Measurements from ENCODE around the gene ANO8. TPM values are rescaled to one million over a fixed set of nuclear protein-coding genes. Genes with fewer than 3 reads are reported as not detected.

The ANO8 gene
- total RNA-seq, 4 donors from 2014 or later, result 6.2 to 24.5 (median 9.9) TPM

DNA sequence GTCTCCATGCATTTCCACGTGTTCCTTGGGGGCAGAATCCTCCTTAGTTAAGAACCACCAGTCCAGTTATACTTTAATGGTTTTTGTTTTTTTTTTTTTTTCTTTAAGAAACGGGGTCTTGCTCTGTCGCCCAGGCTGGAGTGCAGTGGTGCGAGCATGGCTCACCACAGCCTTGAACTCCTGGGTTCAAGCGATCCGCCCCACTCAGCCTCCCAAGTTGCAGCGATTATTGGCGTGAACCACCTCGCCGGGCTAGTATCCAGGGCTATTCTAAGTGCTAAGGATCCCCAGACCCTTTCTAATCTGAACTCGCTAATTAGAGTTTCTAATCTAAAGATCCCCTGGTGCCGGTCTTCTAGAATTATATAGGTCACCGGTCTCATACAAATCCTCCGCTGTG is 41.0 kb downstream of the ANO8 start:
- intact Hi-C loops (cut with DNase I; ENCODE audit: low total_unique reads), result no loop called here
- Histone ChIP-seq H3K4me3 (no peak overlapping the region), H3K4me1 (peaks cover 0 to 11% of the 10 kb centered on the region in 2 donors), H3K9me3 (no peaks in the 10 kb centered on the region), H3K36me3 (no peaks in the 10 kb centered on the region), H3K27ac (no peak overlapping the region), H3K27me3 (no peaks in the 10 kb centered on the region)
- no peak for TF ChIP-seq POLR2A (IDR thresholded peaks at IDR 0.05)
- in situ Hi-C loops (cut with MboI; ENCODE audit: low sequenced_read_pairs in 4 of 4), result loop anchor here in 1 of 4 donors (25.0 kb wide), 1 partner anchor 531 kb away; no protein-coding TSS in a partner anchor
- DNase-seq, result no peak
- no peak for ATAC-seq

DNA sequence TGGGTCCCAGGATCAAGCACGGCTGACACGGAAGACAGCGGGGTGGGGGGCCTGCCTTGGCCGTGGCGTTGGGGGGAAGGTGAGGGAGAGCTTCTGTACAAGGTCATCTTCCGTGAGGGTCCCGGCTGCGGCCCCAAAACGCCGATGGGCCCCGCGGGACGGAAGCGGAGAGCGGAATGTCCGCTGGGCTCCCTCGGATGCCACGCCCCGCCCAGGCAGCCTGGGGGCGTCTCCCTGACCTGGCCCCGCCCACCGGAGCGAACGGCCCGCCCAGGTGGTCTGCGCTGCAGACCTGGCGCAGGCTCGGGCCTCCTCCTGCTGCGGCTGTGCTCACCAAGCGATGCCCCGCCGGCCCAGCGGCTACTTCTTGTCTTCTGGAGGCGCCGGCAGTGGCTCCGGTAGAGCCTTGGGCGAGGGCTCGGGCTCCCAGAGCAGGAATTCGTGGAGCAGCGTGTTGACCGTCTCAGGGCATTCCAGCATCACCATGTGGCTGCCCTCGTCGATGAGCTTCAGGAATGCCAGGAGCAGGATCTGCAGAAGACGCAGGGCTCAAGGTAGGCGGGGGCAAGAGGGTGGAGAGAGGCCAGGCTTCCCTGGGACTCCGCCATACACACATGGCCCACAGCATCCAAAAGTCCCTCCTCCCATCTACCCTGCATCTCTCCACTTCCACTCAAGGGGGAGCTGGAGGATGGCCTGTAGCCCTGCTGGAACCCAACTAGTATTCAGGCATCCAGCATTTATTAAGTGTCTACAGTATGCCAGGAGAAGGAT is 42.2 kb downstream of the ANO8 start:
- TF ChIP-seq POLR2A (IDR thresholded peaks at IDR 0.05), result no peak
- TF ChIP-seq, protein P1, sequence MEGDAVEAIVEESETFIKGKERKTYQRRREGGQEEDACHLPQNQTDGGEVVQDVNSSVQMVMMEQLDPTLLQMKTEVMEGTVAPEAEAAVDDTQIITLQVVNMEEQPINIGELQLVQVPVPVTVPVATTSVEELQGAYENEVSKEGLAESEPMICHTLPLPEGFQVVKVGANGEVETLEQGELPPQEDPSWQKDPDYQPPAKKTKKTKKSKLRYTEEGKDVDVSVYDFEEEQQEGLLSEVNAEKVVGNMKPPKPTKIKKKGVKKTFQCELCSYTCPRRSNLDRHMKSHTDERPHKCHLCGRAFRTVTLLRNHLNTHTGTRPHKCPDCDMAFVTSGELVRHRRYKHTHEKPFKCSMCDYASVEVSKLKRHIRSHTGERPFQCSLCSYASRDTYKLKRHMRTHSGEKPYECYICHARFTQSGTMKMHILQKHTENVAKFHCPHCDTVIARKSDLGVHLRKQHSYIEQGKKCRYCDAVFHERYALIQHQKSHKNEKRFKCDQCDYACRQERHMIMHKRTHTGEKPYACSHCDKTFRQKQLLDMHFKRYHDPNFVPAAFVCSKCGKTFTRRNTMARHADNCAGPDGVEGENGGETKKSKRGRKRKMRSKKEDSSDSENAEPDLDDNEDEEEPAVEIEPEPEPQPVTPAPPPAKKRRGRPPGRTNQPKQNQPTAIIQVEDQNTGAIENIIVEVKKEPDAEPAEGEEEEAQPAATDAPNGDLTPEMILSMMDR (IDR thresholded peaks at IDR 0.05 in 4 of 5, conservative IDR thresholded peaks at IDR 0.05 in 1 of 5), result peak in 3 of 5 experiments; percentile 39 to 61 (median 44)
- in situ Hi-C loops (cut with MboI; ENCODE audit: low sequenced_read_pairs in 4 of 4) (loop anchor here in 1 of 4 donors (25.0 kb wide), 1 partner anchor 530 kb away; no protein-coding TSS in a partner anchor), intact Hi-C loops (cut with DNase I; ENCODE audit: low total_unique reads) (no loop called here)
- H3K27ac ChIP-seq, result peak overlapping the region in 3 of 4 donors; percentile 32 to 50 (median 32)
- peaks cover 0 to 11% of the 10 kb centered on the region in 2 donors for H3K4me1 ChIP-seq
- H3K36me3 ChIP-seq, result no peaks in the 10 kb centered on the region
- H3K4me3 ChIP-seq, result peak overlapping the region; percentile 33 to 52 (median 51)
- no peaks in the 10 kb centered on the region for H3K27me3 ChIP-seq
- ATAC-seq (peak; percentile 64 to 74), DNase-seq (peak in 1 of 2 donors; percentile 20)
- no peaks in the 10 kb centered on the region for H3K9me3 ChIP-seq

GRCh38 chr19:17289489-17289888 is 45.2 kb downstream of the ANO8 start:
- H3K36me3 ChIP-seq, result no peaks in the 10 kb centered on the region
- H3K4me1 ChIP-seq, result peaks cover 0 to 11% of the 10 kb centered on the region in 2 donors
- no peak for TF ChIP-seq POLR2A (IDR thresholded peaks at IDR 0.05)
- TF ChIP-seq, protein P1 (IDR thresholded peaks at IDR 0.05 in 4 of 5, conservative IDR thresholded peaks at IDR 0.05 in 1 of 5), result no peak
- ATAC-seq, result peak; percentile 49 to 60
- no peak overlapping the region for H3K4me3 ChIP-seq
- in situ Hi-C loops (cut with MboI; ENCODE audit: low sequenced_read_pairs in 4 of 4) (loop anchor here in 2 of 4 donors (5.0 to 25.0 kb wide), 3 partner anchors 85 to 527 kb away; no protein-coding TSS in a partner anchor), intact Hi-C loops (cut with DNase I; ENCODE audit: low total_unique reads) (no loop called here)
- peak; percentile 23 to 61 for DNase-seq
- H3K9me3 ChIP-seq, result no peaks in the 10 kb centered on the region
- peak overlapping the region in 3 of 4 donors; percentile 43 to 49 (median 47) for H3K27ac ChIP-seq
- H3K27me3 ChIP-seq, result no peaks in the 10 kb centered on the region

GRCh38 chr19:17286752-17287151 is 47.9 kb downstream of the ANO8 start:
- DNase-seq (no peak), ATAC-seq (no peak)
- H3K36me3 ChIP-seq, result no peaks in the 10 kb centered on the region
- in situ Hi-C loops (cut with MboI; ENCODE audit: low sequenced_read_pairs in 4 of 4) (loop anchor here in 2 of 4 donors (5.0 to 25.0 kb wide), 3 partner anchors 82 to 524 kb away; no protein-coding TSS in a partner anchor), intact Hi-C loops (cut with DNase I; ENCODE audit: low total_unique reads) (no loop called here)
- H3K9me3 ChIP-seq, result no peaks in the 10 kb centered on the region
- H3K27ac ChIP-seq, result no peak overlapping the region
- peaks cover 4 to 19% of the 10 kb centered on the region in 2 donors for H3K4me1 ChIP-seq
- H3K27me3 ChIP-seq, result peaks cover 7 to 8% (median 8%) of the 10 kb centered on the region in 3 donors
- no peak for TF ChIP-seq POLR2A (IDR thresholded peaks at IDR 0.05)
- TF ChIP-seq, protein P1 (IDR thresholded peaks at IDR 0.05 in 4 of 5, conservative IDR thresholded peaks at IDR 0.05 in 1 of 5), result no peak
- H3K4me3 ChIP-seq, result no peak overlapping the region

DNA sequence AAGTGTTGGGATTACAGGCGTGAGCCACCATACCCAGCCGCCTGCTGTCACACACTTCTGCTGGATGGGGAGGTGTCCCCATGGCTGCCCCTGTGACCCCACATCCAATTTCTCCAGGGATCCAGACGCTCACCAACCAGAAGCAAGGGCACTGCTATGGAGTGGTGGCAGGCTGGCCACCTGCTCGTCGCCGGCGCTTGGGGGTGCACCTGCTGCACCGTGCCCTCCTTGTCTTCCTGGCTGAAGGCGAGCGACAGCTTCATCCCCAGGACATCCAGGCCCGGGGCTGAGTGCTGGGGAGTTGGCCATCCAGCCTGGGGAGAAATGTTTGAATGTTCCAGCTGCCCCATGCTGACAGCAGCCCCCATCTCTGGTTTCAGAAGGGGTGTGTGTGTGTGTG is 48.4 kb downstream of the ANO8 start:
- in situ Hi-C loops (cut with MboI; ENCODE audit: low sequenced_read_pairs in 4 of 4), result loop anchor here in 2 of 4 donors (5.0 to 25.0 kb wide), 3 partner anchors 81 to 524 kb away; no protein-coding TSS in a partner anchor

More for the DNA sequence above, 48.4 kb downstream of the ANO8 start:
- no peak overlapping the region for H3K4me3 ChIP-seq
- ATAC-seq (no peak), DNase-seq (no peak)
- H3K4me1 ChIP-seq, result peaks cover 4 to 22% of the 10 kb centered on the region in 2 donors
- intact Hi-C loops (cut with DNase I; ENCODE audit: low total_unique reads), result no loop called here
- no peaks in the 10 kb centered on the region for H3K36me3 ChIP-seq
- TF ChIP-seq POLR2A (IDR thresholded peaks at IDR 0.05), result no peak
- TF ChIP-seq, protein P1 (IDR thresholded peaks at IDR 0.05 in 4 of 5, conservative IDR thresholded peaks at IDR 0.05 in 1 of 5), result no peak
- H3K9me3 ChIP-seq, result no peaks in the 10 kb centered on the region
- peaks cover 12 to 13% (median 13%) of the 10 kb centered on the region in 3 donors for H3K27me3 ChIP-seq
- no peak overlapping the region for H3K27ac ChIP-seq
